ENCODE measurements around the gene SLX4IP.

- TF ChIP-seq CTCF (IDR thresholded peaks at IDR 0.05) (no peak), EZH2 (IDR thresholded peaks at IDR 0.05; ENCODE audit: borderline replicate concordance, insufficient read depth, low read depth, low read length, poor library complexity, severe bottlenecking) (no peak)
Measured at GRCh38 chr20:10495173-10495572, 60.1 kb downstream of the SLX4IP start.

Data from B cell (primary cell).